Effector memory CD4-positive, alpha-beta T cell (primary cell): ENCODE measurements around the gene NOL6.

Experiments
- DNase-seq, 3 donors: peaks; one replicate each; pipeline ENCODE4 v3.0.0-alpha.2; 2020
- H3K27ac ChIP-seq: 2 replicates; pipeline ENCODE4 v1.7.0; 2013; ENCODE audit warnings: mild to moderate bottlenecking, low read length, moderate library complexity; ENCODE audit not compliant: insufficient read depth, poor library complexity, severe bottlenecking
- H3K27me3 ChIP-seq: replicated peaks from 2 replicates; pipeline ENCODE4 v1.7.0; 2013; ENCODE audit warnings: mild to moderate bottlenecking, low read length; ENCODE audit not compliant: insufficient read depth, control insufficient read depth, poor library complexity, severe bottlenecking
- H3K36me3 ChIP-seq: 2 replicates; pipeline ENCODE4 v1.7.0; 2013; ENCODE audit warnings: mild to moderate bottlenecking, low read length, moderate library complexity; ENCODE audit not compliant: control insufficient read depth, insufficient read depth
- H3K4me1 ChIP-seq: 2 replicates; pipeline ENCODE4 v1.7.0; 2013; ENCODE audit warnings: low read length, mild to moderate bottlenecking; ENCODE audit not compliant: control insufficient read depth, insufficient read depth, poor library complexity, severe bottlenecking
- H3K4me3 ChIP-seq: 2 replicates; pipeline ENCODE4 v1.7.0; 2013; ENCODE audit warnings: low read length, low read depth, mild to moderate bottlenecking; ENCODE audit not compliant: insufficient read depth, poor library complexity, severe bottlenecking
- H3K9me3 ChIP-seq: 2 replicates; pipeline ENCODE4 v1.7.0; 2013; ENCODE audit warnings: mild to moderate bottlenecking, low read length, moderate library complexity; ENCODE audit not compliant: control insufficient read depth

Gene NOL6

GRCh38 chr9:33453286-33453860, 20.4 kb downstream of the NOL6 start:
- no peaks in the 10 kb centered on the region for H3K27me3 ChIP-seq
- peaks cover 55% of the 10 kb centered on the region for H3K4me1 ChIP-seq
- no peaks in the 10 kb centered on the region for H3K9me3 ChIP-seq
- no peaks in the 10 kb centered on the region for H3K36me3 ChIP-seq
- no peak for DNase-seq
- no peak overlapping the region for H3K4me3 ChIP-seq
- peak overlapping the region; percentile 53 for H3K27ac ChIP-seq

GRCh38 chr9:33452828-33453271, 20.9 kb downstream of the NOL6 start:
- H3K27ac ChIP-seq: peak overlapping the region; percentile 53
- no peak overlapping the region for H3K4me3 ChIP-seq
- no peaks in the 10 kb centered on the region for H3K9me3 ChIP-seq
- no peaks in the 10 kb centered on the region for H3K27me3 ChIP-seq
- H3K36me3 ChIP-seq: no peaks in the 10 kb centered on the region
- peak; percentile 17 to 31 (median 30) for DNase-seq
- peaks cover 55% of the 10 kb centered on the region for H3K4me1 ChIP-seq

- no peak overlapping the region for H3K27ac ChIP-seq
- DNase-seq: no peak
- peaks cover 48% of the 10 kb centered on the region for H3K4me1 ChIP-seq
- no peak overlapping the region for H3K4me3 ChIP-seq
- no peaks in the 10 kb centered on the region for H3K27me3 ChIP-seq
- H3K36me3 ChIP-seq: no peaks in the 10 kb centered on the region
- H3K9me3 ChIP-seq: no peaks in the 10 kb centered on the region
These were observed 23.0 kb downstream of the NOL6 start for GRCh38 chr9:33450621-33451146.

GRCh38 chr9:33449715-33450114, 24.0 kb downstream of the NOL6 start:
- H3K4me1 ChIP-seq: peaks cover 54% of the 10 kb centered on the region

GRCh38 chr9:33447799-33448553, 25.7 kb downstream of the NOL6 start:
- peaks cover 9% of the 10 kb centered on the region for H3K36me3 ChIP-seq
- peaks cover 49% of the 10 kb centered on the region for H3K4me1 ChIP-seq
- H3K4me3 ChIP-seq: peak overlapping the region; percentile 77
- no peaks in the 10 kb centered on the region for H3K27me3 ChIP-seq
- H3K27ac ChIP-seq: peak overlapping the region; percentile 77
- DNase-seq: no peak
- H3K9me3 ChIP-seq: no peaks in the 10 kb centered on the region

More at GRCh38 chr9:33449715-33450114, 24.0 kb downstream of the NOL6 start:
- DNase-seq: no peak
- Histone ChIP-seq H3K4me3 (no peak overlapping the region), H3K27me3 (no peaks in the 10 kb centered on the region), H3K36me3 (no peaks in the 10 kb centered on the region), H3K27ac (no peak overlapping the region), H3K9me3 (no peaks in the 10 kb centered on the region)

GRCh38 chr9:33446946-33447798, 26.6 kb downstream of the NOL6 start, which contains the start of gene AQP3:
Gene AQP3 (minus strand): TSS chr9:33447593. CDS start chr9:33447530, 63 bp downstream.
- H3K4me3 ChIP-seq: peak within 1 kb of the TSS; percentile 77
- peak; percentile 64 to 68 (median 64) for DNase-seq
- H3K36me3 ChIP-seq: peaks cover 17% of the 10 kb centered on the region
- H3K27ac ChIP-seq: peak within 1 kb of the TSS; percentile 77
- no peaks in the 10 kb centered on the region for H3K27me3 ChIP-seq
- peaks cover 41% of the 10 kb centered on the region for H3K4me1 ChIP-seq
- H3K9me3 ChIP-seq: no peaks in the 10 kb centered on the region

- Histone ChIP-seq H3K4me1 (peaks cover 40% of the 10 kb centered on the region), H3K4me3 (peak overlapping the region; percentile 77), H3K27me3 (no peaks in the 10 kb centered on the region), H3K27ac (peak overlapping the region; percentile 77), H3K9me3 (no peaks in the 10 kb centered on the region), H3K36me3 (peaks cover 25% of the 10 kb centered on the region)
- DNase-seq: peak; percentile 38 to 62 (median 57)
These were observed 27.3 kb downstream of the NOL6 start for GRCh38 chr9:33446240-33446945.

- peak overlapping the region; percentile 77 for H3K4me3 ChIP-seq
- H3K36me3 ChIP-seq: peaks cover 28% of the 10 kb centered on the region
- H3K4me1 ChIP-seq: peaks cover 40% of the 10 kb centered on the region
- DNase-seq: peak in 2 of 3 donors; percentile 31 to 43
- H3K27ac ChIP-seq: peak overlapping the region; percentile 77
- no peaks in the 10 kb centered on the region for H3K9me3 ChIP-seq
- no peaks in the 10 kb centered on the region for H3K27me3 ChIP-seq
These were observed 28.1 kb downstream of the NOL6 start for GRCh38 chr9:33445389-33446239.
